Measurements from ENCODE around the gene TMEM63B. TPM values are rescaled to one million over a fixed set of nuclear protein-coding genes. Genes with fewer than 3 reads are reported as not detected.
A peak's percentile ranks its signal among the peaks of the same experiment; 100 is the strongest.

TMEM63B gene
- total and polyA plus RNA-seq, 9 of the 15 experiments (the other 6 are each of a cell fraction or from before 2014, with no cell fraction given), result 0.14 to 39.4 (median 14.4) TPM

DNA sequence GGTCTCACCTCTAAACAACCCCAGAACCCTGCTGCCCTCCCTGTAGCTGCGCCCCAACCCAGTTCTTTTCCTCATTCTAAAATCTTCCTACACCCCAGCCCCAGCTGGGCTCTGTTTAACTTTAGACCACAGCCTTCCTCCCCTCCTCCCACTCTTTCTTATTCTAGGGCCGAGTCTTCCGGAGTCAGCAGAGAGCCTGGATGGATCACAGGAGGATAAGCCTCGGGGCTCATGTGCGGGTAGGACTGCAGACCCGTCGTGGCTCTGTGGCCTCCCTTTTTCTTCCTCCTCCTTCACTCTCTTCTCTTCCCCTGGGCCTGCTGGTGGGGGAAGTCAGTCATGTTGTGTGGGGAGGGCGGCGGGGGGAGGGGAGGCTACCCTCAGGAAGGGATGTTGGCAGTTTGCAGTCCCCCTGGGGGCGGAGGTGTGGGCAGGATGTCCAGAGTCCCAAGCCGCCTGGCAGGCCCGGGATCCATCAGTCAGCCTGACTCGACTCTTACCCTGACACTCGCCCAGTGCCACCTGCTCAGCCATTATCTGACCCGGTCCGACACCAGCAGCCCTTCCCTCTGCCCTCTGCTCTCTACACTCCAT is 39.3 kb downstream of the TMEM63B start (continued):
- TF ChIP-seq, protein P1, sequence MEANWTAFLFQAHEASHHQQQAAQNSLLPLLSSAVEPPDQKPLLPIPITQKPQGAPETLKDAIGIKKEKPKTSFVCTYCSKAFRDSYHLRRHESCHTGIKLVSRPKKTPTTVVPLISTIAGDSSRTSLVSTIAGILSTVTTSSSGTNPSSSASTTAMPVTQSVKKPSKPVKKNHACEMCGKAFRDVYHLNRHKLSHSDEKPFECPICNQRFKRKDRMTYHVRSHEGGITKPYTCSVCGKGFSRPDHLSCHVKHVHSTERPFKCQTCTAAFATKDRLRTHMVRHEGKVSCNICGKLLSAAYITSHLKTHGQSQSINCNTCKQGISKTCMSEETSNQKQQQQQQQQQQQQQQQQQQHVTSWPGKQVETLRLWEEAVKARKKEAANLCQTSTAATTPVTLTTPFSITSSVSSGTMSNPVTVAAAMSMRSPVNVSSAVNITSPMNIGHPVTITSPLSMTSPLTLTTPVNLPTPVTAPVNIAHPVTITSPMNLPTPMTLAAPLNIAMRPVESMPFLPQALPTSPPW (CRISPR knock-in tag; IDR thresholded peaks at IDR 0.05), result peak; percentile 31; the same call in 1 of the 2 replicates
- TF ChIP-seq, protein P2, sequence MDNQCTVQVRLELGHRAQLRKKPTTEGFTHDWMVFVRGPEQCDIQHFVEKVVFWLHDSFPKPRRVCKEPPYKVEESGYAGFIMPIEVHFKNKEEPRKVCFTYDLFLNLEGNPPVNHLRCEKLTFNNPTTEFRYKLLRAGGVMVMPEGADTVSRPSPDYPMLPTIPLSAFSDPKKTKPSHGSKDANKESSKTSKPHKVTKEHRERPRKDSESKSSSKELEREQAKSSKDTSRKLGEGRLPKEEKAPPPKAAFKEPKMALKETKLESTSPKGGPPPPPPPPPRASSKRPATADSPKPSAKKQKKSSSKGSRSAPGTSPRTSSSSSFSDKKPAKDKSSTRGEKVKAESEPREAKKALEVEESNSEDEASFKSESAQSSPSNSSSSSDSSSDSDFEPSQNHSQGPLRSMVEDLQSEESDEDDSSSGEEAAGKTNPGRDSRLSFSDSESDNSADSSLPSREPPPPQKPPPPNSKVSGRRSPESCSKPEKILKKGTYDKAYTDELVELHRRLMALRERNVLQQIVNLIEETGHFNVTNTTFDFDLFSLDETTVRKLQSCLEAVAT (IDR thresholded peaks at IDR 0.05), result no peak
- TF ChIP-seq RFX1 (IDR thresholded peaks at IDR 0.05) (no peak), NCOR1 (IDR thresholded peaks at IDR 0.05) (no peak)

DNA sequence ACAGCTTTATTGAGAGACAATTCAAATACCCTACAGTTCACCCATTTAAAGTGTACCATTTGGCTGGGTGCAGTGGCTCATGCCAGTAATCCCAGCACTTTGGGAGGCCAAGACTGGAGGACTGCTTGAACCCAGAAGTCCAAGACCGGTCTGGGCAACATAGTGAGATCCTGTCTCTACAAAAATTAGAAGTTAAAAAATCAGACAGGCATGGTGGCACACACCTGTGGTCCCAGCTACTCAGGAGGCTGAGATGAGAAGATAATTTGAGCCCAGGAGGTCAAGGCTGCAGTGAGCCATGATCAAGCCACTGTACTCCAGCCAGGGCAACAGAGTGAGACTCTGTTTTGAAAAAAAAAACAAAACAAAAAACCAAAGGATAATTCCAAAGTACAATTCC is 40.2 kb downstream of the TMEM63B start:
- H3K4me3 ChIP-seq, result no peak overlapping the region
- no peaks in the 10 kb centered on the region for H3K9me3 ChIP-seq (replicated peaks; ENCODE audit: control insufficient read depth, insufficient read depth, low read depth, low read length)
- H3K9me1 ChIP-seq (ENCODE audit: control insufficient read depth, insufficient read depth, low read length), result no peaks in the 10 kb centered on the region
- H3K4me2 ChIP-seq (ENCODE audit: insufficient read depth, low read length), result no peak overlapping the region
- FAIRE-seq (no peak), DNase-seq (ENCODE audit: extremely low read depth in 1 of 4, low spot score in 3 of 4) (no peak), ATAC-seq (no peak)
- 29% methylated on average over 1 of the region's 1 CpG for WGBS (ENCODE audit: insufficient coverage, low coverage, missing lambda C conversion rate)
- BruUV-seq (replicated peaks), result no TSS peak
- peaks cover 5 to 16% of the 10 kb centered on the region in 2 experiments; a peak in 4 of 5 replicates for H3K4me1 ChIP-seq (replicated peaks in 1 of 2; ENCODE audit: control insufficient read depth in 2 of 2, insufficient read depth in 2 of 2, low read length in 2 of 2)
- intact Hi-C loops (cut with micrococcal nuclease), result no loop called here
- no peaks in the 10 kb centered on the region for H4K20me1 ChIP-seq (replicated peaks; ENCODE audit: control insufficient read depth, insufficient read depth, low read length)
- no peaks in the 10 kb centered on the region for H3K79me2 ChIP-seq (ENCODE audit: control insufficient read depth, insufficient read depth, low read length)
- ChIA-PET POLR2A (interaction anchor here (0.6 to 2.8 kb wide), 3 partner anchors 8 to 79 kb away, joined by 3 to 32 read pairs (median 4); partner anchors contain the start of gene HSP90AB1), CTCF (ENCODE audit: low intra/inter-chr PET ratio) (interaction anchor here (0.9 kb wide), 1 partner anchor 12 kb away, joined by 3 read pairs; no protein-coding TSS in a partner anchor)
- no peaks in the 10 kb centered on the region for H3K36me3 ChIP-seq (ENCODE audit: control insufficient read depth, insufficient read depth, low read length)
- H2AFZ ChIP-seq (ENCODE audit: low read depth, low read length), result no peak overlapping the region
- in situ Hi-C loops (cut with MboI), result no loop called here
- H3K27me3 ChIP-seq (ENCODE audit: control insufficient read depth in 2 of 2, insufficient read depth in 2 of 2, low read length in 2 of 2), result peaks cover under 1 to 14% of the 10 kb centered on the region in 2 experiments; a peak in 3 of 5 replicates
- TF ChIP-seq CBX5 (IDR thresholded peaks at IDR 0.05; ENCODE audit: borderline replicate concordance, low read depth) (no peak), ZNF121 (CRISPR knock-in tag; conservative IDR thresholded peaks at IDR 0.05) (peak; percentile 91), BCOR (IDR thresholded peaks at IDR 0.05) (peak; percentile 63; the same call in 1 of the 2 replicates)
- no peak overlapping the region for H3K9ac ChIP-seq (ENCODE audit: insufficient read depth in 1 of 2, low read depth in 2 of 2, low read length in 2 of 2)
- H3K27ac ChIP-seq (ENCODE audit: extremely low read depth, low read depth, low read length), result no peak overlapping the region
